CD8-positive, alpha-beta memory T cell (primary cell): ENCODE results near the gene EPS8L2. TPM values are rescaled to one million over a fixed set of nuclear protein-coding genes. Genes with fewer than 3 reads are reported as not detected.

ENCODE experiments used
- CTCF ChIA-PET: fragments of 350-600 bp; sonication (Branson Sonifier 250); formaldehyde crosslinking; loops from one replicate; lab custom pipeline; 2021; ENCODE audit warnings: antibody characterized with exemption; lab: Charles Lee
- POLR2A ChIA-PET: fragments of 350-600 bp; sonication (Branson Sonifier 250); formaldehyde crosslinking; loops from one replicate; lab custom pipeline; 2021; ENCODE audit warnings: antibody characterized with exemption; lab: Charles Lee
- DNase-seq, 5 donors: peaks; one replicate each; pipeline versions ENCODE4 v3.0.0 to v3.0.0-alpha.2; 2020 to 2022; ENCODE audit warnings: mixed read lengths in 1 of 5
- H3K27ac ChIP-seq: one replicate; pipeline ENCODE4 v1.7.0; 2013; ENCODE audit warnings: low read depth, mild to moderate bottlenecking, low read length, moderate library complexity
- H3K27me3 ChIP-seq: 2 replicates; pipeline ENCODE4 v1.7.0; 2013; ENCODE audit warnings: low read length, mild to moderate bottlenecking; ENCODE audit not compliant: insufficient read depth, poor library complexity, severe bottlenecking
- H3K36me3 ChIP-seq: 2 replicates; pipeline ENCODE4 v1.7.0; 2013; ENCODE audit warnings: mild to moderate bottlenecking, low read length, moderate library complexity; ENCODE audit not compliant: insufficient read depth
- H3K4me1 ChIP-seq: 2 replicates; pipeline ENCODE4 v1.7.0; 2013; ENCODE audit warnings: mild to moderate bottlenecking, low read length, moderate library complexity; ENCODE audit not compliant: insufficient read depth
- H3K4me3 ChIP-seq: 2 replicates; pipeline ENCODE4 v1.7.0; 2013; ENCODE audit warnings: mild to moderate bottlenecking, low read length
- H3K9me3 ChIP-seq: 2 replicates; pipeline ENCODE4 v1.7.0; 2013; ENCODE audit warnings: mild to moderate bottlenecking, low read length
- H3K27ac Mint-ChIP-seq, 8 donors: one replicate each; pipeline ENCODE4 v1.8.0; 2020 to 2021; ENCODE audit warnings: mixed read lengths in 8 of 8, mild to moderate bottlenecking in 6 of 8, inconsistent platforms in 3 of 8, moderate library complexity in 3 of 8
- H3K27me3 Mint-ChIP-seq, 2 donors: one replicate each; pipeline ENCODE4 v1.8.0; 2020 to 2021; ENCODE audit warnings: mixed read lengths in 2 of 2, mild to moderate bottlenecking in 1 of 2, moderate library complexity in 1 of 2
- H3K36me3 Mint-ChIP-seq, 3 donors: one replicate each; pipeline ENCODE4 v1.8.0; 2020 to 2021; ENCODE audit warnings: mixed read lengths in 3 of 3, inconsistent platforms in 1 of 3, mild to moderate bottlenecking in 1 of 3
- H3K4me1 Mint-ChIP-seq, 3 donors: one replicate each; pipeline ENCODE4 v1.8.0; 2020 to 2021; ENCODE audit warnings: mixed read lengths in 3 of 3, inconsistent platforms in 1 of 3, mild to moderate bottlenecking in 1 of 3
- H3K4me3 Mint-ChIP-seq, 7 donors: one replicate each; pipeline ENCODE4 v1.8.0; 2020 to 2021; ENCODE audit warnings: mixed read lengths in 7 of 7, mild to moderate bottlenecking in 6 of 7, moderate library complexity in 4 of 7, inconsistent platforms in 2 of 7
- H3K9me3 Mint-ChIP-seq, 5 donors: one replicate each; pipeline ENCODE4 v1.8.0; 2020 to 2022; ENCODE audit warnings: mixed read lengths in 5 of 5, mild to moderate bottlenecking in 3 of 5, moderate library complexity in 2 of 5, inconsistent platforms in 1 of 5
- polyA plus RNA-seq: library from polyadenylated mRNA; unstranded; fragments of 300-500 nt; fragmentation: Illumina TruSeq; gene quantifications from one replicate; pipeline ENCODE4 v1.2.3, GENCODE V29; 2021
- total RNA-seq, 2 experiments: library from RNA; stranded (reverse); gene quantifications; one replicate each; pipeline ENCODE4 v1.2.3, GENCODE V29; 2021

The EPS8L2 gene
- total and polyA plus RNA-seq, 3 experiments from 2014 or later, result 7.0 to 22.9 (median 7.8) TPM

- no peaks in the 10 kb centered on the region for H3K36me3 Mint-ChIP-seq
- POLR2A ChIA-PET, result interaction anchor here (0.8 kb wide), 1 partner anchor 186 kb away, joined by 4 read pairs; no protein-coding TSS in a partner anchor
- DNase-seq, result no peak
- CTCF ChIA-PET, result no interaction called here
- no peak overlapping the region for H3K27ac Mint-ChIP-seq
- no peaks in the 10 kb centered on the region for H3K9me3 Mint-ChIP-seq
- H3K4me3 Mint-ChIP-seq, result no peak overlapping the region
- Histone ChIP-seq H3K36me3 (no peaks in the 10 kb centered on the region), H3K27ac (no peak overlapping the region), H3K4me3 (no peak overlapping the region), H3K9me3 (no peaks in the 10 kb centered on the region), H3K4me1 (peaks cover 5% of the 10 kb centered on the region), H3K27me3 (no peaks in the 10 kb centered on the region)
- H3K27me3 Mint-ChIP-seq, result peaks cover 2 to 6% of the 10 kb centered on the region in 2 donors
- H3K4me1 Mint-ChIP-seq, result peaks cover 7 to 9% (median 9%) of the 10 kb centered on the region in 3 donors
These were observed 36.7 kb downstream of the EPS8L2 start for GRCh38 chr11:742571-743201.

GRCh38 chr11:745428-745827, 39.4 kb downstream of the EPS8L2 start:
- CTCF ChIA-PET, result no interaction called here
- Mint-ChIP-seq H3K27me3 (no peaks in the 10 kb centered on the region), H3K4me3 (peak overlapping the region in 6 of 7 donors; percentile 13 to 75 (median 28)), H3K9me3 (no peaks in the 10 kb centered on the region), H3K36me3 (no peaks in the 10 kb centered on the region), H3K27ac (no peak overlapping the region), H3K4me1 (peaks cover 16 to 24% (median 24%) of the 10 kb centered on the region in 3 donors)
- POLR2A ChIA-PET, result interaction anchor here (1.2 kb wide), 1 partner anchor 11 kb away, joined by 3 read pairs; no protein-coding TSS in a partner anchor
- DNase-seq, result no peak
- peaks cover 13% of the 10 kb centered on the region for H3K4me1 ChIP-seq
- no peak overlapping the region for H3K27ac ChIP-seq
- H3K27me3 ChIP-seq, result no peaks in the 10 kb centered on the region
- H3K4me3 ChIP-seq, result no peak overlapping the region
- H3K36me3 ChIP-seq, result no peaks in the 10 kb centered on the region
- no peaks in the 10 kb centered on the region for H3K9me3 ChIP-seq

- peak overlapping the region; percentile 60 for H3K4me3 ChIP-seq
- peak overlapping the region in 7 of 8 donors; percentile 14 to 84 (median 64) for H3K27ac Mint-ChIP-seq
- peak overlapping the region; percentile 84 to 92 (median 85) for H3K4me3 Mint-ChIP-seq
- no peaks in the 10 kb centered on the region for H3K27me3 ChIP-seq
- H3K9me3 ChIP-seq, result no peaks in the 10 kb centered on the region
- peaks cover 13% of the 10 kb centered on the region for H3K4me1 ChIP-seq
- ChIA-PET CTCF (interaction anchor here (0.6 to 2.7 kb wide), 6 partner anchors 8 to 111 kb away, joined by 4 to 9 read pairs (median 6); partner anchors contain the start of genes DEAF1 and TMEM80), POLR2A (interaction anchor here (1.2 to 2.0 kb wide), 3 partner anchors 10 to 30 kb away, joined by 3 to 7 read pairs (median 5); no protein-coding TSS in a partner anchor)
- H3K27me3 Mint-ChIP-seq, result no peaks in the 10 kb centered on the region
- H3K36me3 Mint-ChIP-seq, result no peaks in the 10 kb centered on the region
- DNase-seq, result peak in 1 of 5 donors; percentile 66
- H3K4me1 Mint-ChIP-seq, result peaks cover 16 to 24% (median 24%) of the 10 kb centered on the region in 3 donors
- no peaks in the 10 kb centered on the region for H3K36me3 ChIP-seq
- H3K9me3 Mint-ChIP-seq, result no peaks in the 10 kb centered on the region
- H3K27ac ChIP-seq, result peak overlapping the region; percentile 93
These were observed 40.5 kb downstream of the EPS8L2 start for GRCh38 chr11:746289-747157.

- Mint-ChIP-seq H3K4me1 (peaks cover 16 to 26% (median 24%) of the 10 kb centered on the region in 3 donors), H3K36me3 (peaks cover 0 to 4% (median 0%) of the 10 kb centered on the region in 3 donors)
- H3K27ac ChIP-seq, result peak within 1 kb of the TSS; percentile 93
These were observed 41.4 kb downstream of the EPS8L2 start, which contains the start of gene TALDO1 for GRCh38 chr11:747158-748006. Gene TALDO1 (plus strand): TSS chr11:747464. CDS start chr11:747482, 18 bp downstream.

GRCh38 chr11:748007-748359, 42.0 kb downstream of the EPS8L2 start:
- Mint-ChIP-seq H3K9me3 (no peaks in the 10 kb centered on the region), H3K4me1 (peaks cover 19 to 30% (median 24%) of the 10 kb centered on the region in 3 donors), H3K27me3 (no peaks in the 10 kb centered on the region), H3K4me3 (peak overlapping the region; percentile 76 to 90 (median 84)), H3K36me3 (peaks cover 0 to 9% (median 0%) of the 10 kb centered on the region in 3 donors), H3K27ac (peak overlapping the region in 6 of 8 donors; percentile 42 to 72 (median 59))
- DNase-seq, result no peak
- POLR2A ChIA-PET, result interaction anchor here (1.2 to 2.0 kb wide), 3 partner anchors 22 to 49 kb away, joined by 4 to 7 read pairs (median 5); no protein-coding TSS in a partner anchor
- CTCF ChIA-PET, result interaction anchor here (1.3 to 2.7 kb wide), 8 partner anchors 10 to 229 kb away, joined by 4 to 9 read pairs (median 6); no protein-coding TSS in a partner anchor
- H3K36me3 ChIP-seq, result no peaks in the 10 kb centered on the region
- no peaks in the 10 kb centered on the region for H3K27me3 ChIP-seq
- peak overlapping the region; percentile 69 for H3K4me3 ChIP-seq
- no peaks in the 10 kb centered on the region for H3K9me3 ChIP-seq
- peaks cover 13% of the 10 kb centered on the region for H3K4me1 ChIP-seq
- H3K27ac ChIP-seq, result peak overlapping the region; percentile 93

More at GRCh38 chr11:747158-748006, 41.4 kb downstream of the EPS8L2 start, which contains the start of gene TALDO1:
- CTCF ChIA-PET, result interaction anchor here (1.3 to 2.7 kb wide), 8 partner anchors 9 to 228 kb away, joined by 4 to 9 read pairs (median 6); partner anchors contain the start of genes DEAF1 and TMEM80
- peak; percentile 69 to 82 (median 74) for DNase-seq
- Histone ChIP-seq H3K4me3 (peak within 1 kb of the TSS; percentile 69), H3K4me1 (peaks cover 13% of the 10 kb centered on the region), H3K9me3 (no peaks in the 10 kb centered on the region), H3K36me3 (no peaks in the 10 kb centered on the region), H3K27me3 (no peaks in the 10 kb centered on the region)
- Mint-ChIP-seq H3K27ac (peak within 1 kb of the TSS; percentile 42 to 84 (median 66)), H3K4me3 (peak within 1 kb of the TSS; percentile 84 to 92 (median 85)), H3K9me3 (no peaks in the 10 kb centered on the region), H3K27me3 (no peaks in the 10 kb centered on the region)
- POLR2A ChIA-PET, result interaction anchor here (1.2 to 2.0 kb wide), 3 partner anchors 21 to 50 kb away, joined by 4 to 7 read pairs (median 5); no protein-coding TSS in a partner anchor

- POLR2A ChIA-PET, result interaction anchor here (0.8 kb wide), 1 partner anchor 24 kb away, joined by 5 read pairs; no protein-coding TSS in a partner anchor
- Histone ChIP-seq H3K27me3 (no peaks in the 10 kb centered on the region), H3K9me3 (no peaks in the 10 kb centered on the region), H3K4me1 (peaks cover 13% of the 10 kb centered on the region), H3K36me3 (no peaks in the 10 kb centered on the region), H3K4me3 (no peak overlapping the region), H3K27ac (peak overlapping the region; percentile 93)
- CTCF ChIA-PET, result interaction anchor here (0.7 to 1.5 kb wide), 3 partner anchors 16 to 27 kb away, joined by 3 to 5 read pairs (median 4); no protein-coding TSS in a partner anchor
- Mint-ChIP-seq H3K27ac (peak overlapping the region in 4 of 8 donors; percentile 9 to 47 (median 16)), H3K36me3 (peaks cover 0 to 10% (median 0%) of the 10 kb centered on the region in 3 donors), H3K4me3 (peak overlapping the region in 6 of 7 donors; percentile 17 to 72 (median 40)), H3K27me3 (no peaks in the 10 kb centered on the region), H3K9me3 (no peaks in the 10 kb centered on the region), H3K4me1 (peaks cover 19 to 30% (median 24%) of the 10 kb centered on the region in 3 donors)
- no peak for DNase-seq
These were observed 43.7 kb downstream of the EPS8L2 start for GRCh38 chr11:749731-750130.
